ENCODE data around the gene CASZ1. TPM values are rescaled to one million over a fixed set of nuclear protein-coding genes. Genes with fewer than 3 reads are reported as not detected.

Gene CASZ1
- polyA plus RNA-seq, 3 donors = 14.0 to 14.6 (median 14.1) TPM

- no peak for DNase-seq (ENCODE audit: low read depth in 3 of 3, low spot score in 2 of 3)
Observed at GRCh38 chr1:10712568-10713362, 83.7 kb downstream of the CASZ1 start.

- no peak for DNase-seq (ENCODE audit: low read depth in 3 of 3, low spot score in 2 of 3)
Observed at GRCh38 chr1:10710489-10710888, 86.0 kb downstream of the CASZ1 start.

- DNase-seq (ENCODE audit: low read depth in 3 of 3, low spot score in 2 of 3) = no peak
Observed at GRCh38 chr1:10709646-10710045, 86.8 kb downstream of the CASZ1 start.

GRCh38 chr1:10709165-10709564 is 87.3 kb downstream of the CASZ1 start:
- no peak for DNase-seq (ENCODE audit: low read depth in 3 of 3, low spot score in 2 of 3)

- DNase-seq (ENCODE audit: low read depth in 3 of 3, low spot score in 2 of 3) = no peak
Observed at GRCh38 chr1:10708757-10709156, 87.7 kb downstream of the CASZ1 start.

GRCh38 chr1:10707208-10707607 is 89.2 kb downstream of the CASZ1 start:
- no peak for DNase-seq (ENCODE audit: low read depth in 3 of 3, low spot score in 2 of 3)

GRCh38 chr1:10706376-10706913 is 90.0 kb downstream of the CASZ1 start:
- no peak for DNase-seq (ENCODE audit: low read depth in 3 of 3, low spot score in 2 of 3)

- no peak for DNase-seq (ENCODE audit: low read depth in 3 of 3, low spot score in 2 of 3)
Observed at GRCh38 chr1:10705953-10706352, 90.5 kb downstream of the CASZ1 start.

GRCh38 chr1:10704368-10704882 is 92.0 kb downstream of the CASZ1 start:
- no peak for DNase-seq (ENCODE audit: low read depth in 3 of 3, low spot score in 2 of 3)

- no peak for DNase-seq (ENCODE audit: low read depth in 3 of 3, low spot score in 2 of 3)
Observed at GRCh38 chr1:10703702-10704101, 92.7 kb downstream of the CASZ1 start.

- no peak for DNase-seq (ENCODE audit: low read depth in 3 of 3, low spot score in 2 of 3)
Observed at GRCh38 chr1:10701145-10701544, 95.3 kb downstream of the CASZ1 start.

GRCh38 chr1:10699470-10699835 is 97.0 kb downstream of the CASZ1 start:
- DNase-seq (ENCODE audit: low read depth in 3 of 3, low spot score in 2 of 3) = no peak

- DNase-seq (ENCODE audit: low read depth in 3 of 3, low spot score in 2 of 3) = no peak
Observed at GRCh38 chr1:10698726-10699469, 97.5 kb downstream of the CASZ1 start.

- no peak for DNase-seq (ENCODE audit: low read depth in 3 of 3, low spot score in 2 of 3)
Observed at GRCh38 chr1:10697621-10698160, 98.8 kb downstream of the CASZ1 start.

- no peak for DNase-seq (ENCODE audit: low read depth in 3 of 3, low spot score in 2 of 3)
Observed at GRCh38 chr1:10696977-10697376, 99.5 kb downstream of the CASZ1 start.

- DNase-seq (ENCODE audit: low read depth in 3 of 3, low spot score in 2 of 3) = no peak
Observed at GRCh38 chr1:10694633-10695627, 101.5 kb downstream of the CASZ1 start.

GRCh38 chr1:10694274-10694632 is 102.2 kb downstream of the CASZ1 start:
- DNase-seq (ENCODE audit: low read depth in 3 of 3, low spot score in 2 of 3) = no peak

GRCh38 chr1:10693497-10694273 is 102.8 kb downstream of the CASZ1 start:
- DNase-seq (ENCODE audit: low read depth in 3 of 3, low spot score in 2 of 3) = no peak

GRCh38 chr1:10693152-10693496 is 103.3 kb downstream of the CASZ1 start:
- DNase-seq (ENCODE audit: low read depth in 3 of 3, low spot score in 2 of 3) = no peak
